HG02852 (cell line): ENCODE results near the gene IQSEC3.
"Not testable (repeated sequence)": the region's sequence is repeated elsewhere in the genome, so short reads cannot be mapped to it uniquely, and the experiment has no call there.

Source experiments
- ATAC-seq: cut with Tn5 transposase; IDR thresholded peaks from one replicate; pipeline ENCODE4 v1.9.1; 2021; ENCODE audit warnings: mild to moderate bottlenecking, moderate library complexity; ENCODE audit not compliant: unreplicated experiment

The IQSEC3 gene

DNA sequence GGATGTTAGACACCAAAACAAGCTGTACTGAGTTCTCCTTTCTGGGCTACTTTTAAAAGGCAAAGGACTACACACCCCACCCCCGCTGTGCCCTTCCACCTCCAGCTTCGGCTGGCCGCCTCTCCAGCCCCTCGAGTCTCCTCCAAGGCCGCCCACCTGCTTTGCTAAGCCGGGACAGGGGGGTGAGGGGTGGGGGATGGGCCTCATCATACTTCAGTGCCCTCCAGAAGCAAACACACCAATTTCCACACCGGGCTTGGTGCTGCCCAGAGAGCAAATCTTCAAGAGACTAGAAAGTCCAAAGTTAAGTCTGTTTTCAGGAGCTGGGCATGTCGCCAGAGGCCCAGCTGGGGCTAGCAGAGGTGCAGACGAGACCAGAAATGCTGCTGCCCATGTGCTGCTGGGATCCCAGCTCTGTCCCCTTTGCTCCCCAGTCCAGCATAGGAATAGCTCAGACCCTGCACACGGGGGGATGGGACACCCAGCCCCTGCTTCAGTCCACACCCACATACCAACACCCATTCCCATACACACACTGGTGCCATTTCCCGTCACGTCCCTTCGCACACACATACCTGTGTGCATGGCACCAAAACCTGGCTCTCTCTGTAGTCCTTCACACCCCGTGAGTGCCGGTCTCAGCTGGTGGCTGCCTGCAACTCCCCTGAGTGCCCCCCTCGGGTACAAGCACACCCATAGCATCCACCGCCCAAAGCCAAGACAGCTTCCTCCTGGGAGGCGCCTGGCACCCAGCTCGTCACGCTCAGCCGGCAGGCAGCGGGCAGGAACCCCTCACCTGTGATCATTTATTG lies 146.4 kb downstream of the IQSEC3 start:
- ATAC-seq, result no peak

DNA sequence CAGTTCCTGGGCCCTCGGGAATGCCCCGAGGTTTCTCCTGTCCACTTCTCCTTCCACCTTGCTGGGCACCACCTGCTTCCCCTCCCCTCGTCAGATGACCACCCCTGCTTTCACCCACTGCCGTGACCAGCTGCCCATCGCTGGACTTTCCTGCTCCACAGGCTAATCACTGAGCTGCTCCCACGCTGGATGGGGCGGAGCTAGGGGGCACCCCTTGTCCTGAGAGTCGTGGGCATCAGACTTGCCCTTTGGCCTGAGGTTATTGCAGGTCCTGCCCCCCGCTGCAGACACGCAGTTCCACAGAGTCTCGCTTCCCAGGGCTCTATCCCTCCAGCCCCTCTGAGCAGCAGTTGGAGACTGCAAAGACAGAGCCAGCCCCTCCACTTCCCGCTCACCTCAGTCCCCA lies 147.0 kb downstream of the IQSEC3 start:
- no peak for ATAC-seq

DNA sequence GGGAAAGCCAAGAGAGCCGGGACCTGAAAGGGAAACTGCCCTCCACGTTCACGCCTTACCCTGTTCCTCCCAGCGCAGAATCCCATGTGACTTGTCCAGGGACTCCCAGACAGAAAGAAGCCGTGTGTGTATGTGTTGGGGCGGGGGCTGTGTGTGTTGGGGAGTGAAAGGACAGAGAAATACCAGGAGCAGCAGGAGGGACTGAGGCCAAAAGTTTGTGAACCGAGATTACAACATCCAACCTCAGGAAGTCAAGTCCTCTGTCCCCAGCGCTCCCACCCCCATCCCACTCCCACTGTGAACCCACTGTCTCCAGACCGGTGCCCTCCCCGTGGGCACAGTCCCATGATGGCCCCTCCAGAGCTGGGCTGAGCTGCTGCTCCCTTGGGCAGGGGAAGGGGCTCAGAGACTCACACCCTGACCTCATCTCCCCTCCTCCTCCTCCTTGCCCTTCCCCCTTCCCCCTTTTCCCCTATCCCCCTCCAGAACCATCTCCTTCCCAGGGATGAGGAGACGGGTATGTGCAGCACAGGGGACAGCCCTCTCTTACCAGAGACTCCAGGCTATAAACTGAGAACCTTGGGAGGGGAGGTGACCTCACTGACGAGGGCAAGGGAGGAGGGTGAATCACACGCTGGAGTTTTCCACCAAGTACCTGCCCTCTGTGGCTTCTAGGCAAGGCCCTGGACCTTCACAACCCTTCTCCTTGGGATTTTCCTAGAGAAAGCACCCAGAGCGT lies 147.6 kb downstream of the IQSEC3 start, which contains the start of gene SLC6A12:
SLC6A12 (minus strand) TSS at position 155 of the 739 bp plus-strand sequence. CDS start 4,171 bp downstream, outside the sequence.
- no peak for ATAC-seq

DNA sequence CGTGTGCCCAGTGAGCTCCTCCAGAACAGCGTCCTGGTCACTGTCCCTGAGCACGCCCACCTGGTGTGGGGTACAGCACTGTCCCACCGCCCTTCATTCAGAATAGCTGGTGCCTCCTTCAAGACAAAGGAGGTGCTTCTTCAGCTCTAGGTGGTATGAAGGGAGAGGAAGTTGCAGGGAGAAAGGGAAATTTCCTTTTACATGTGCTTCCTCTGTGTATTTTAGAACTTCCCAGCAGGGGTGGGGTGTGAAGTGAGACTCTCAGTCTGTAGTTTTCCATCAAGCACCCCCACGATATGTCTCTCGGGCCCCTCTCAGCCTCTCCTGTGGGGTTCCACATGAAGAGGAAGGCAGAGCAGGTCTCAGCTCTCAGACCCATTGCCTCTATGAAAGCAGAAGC lies 148.5 kb downstream of the IQSEC3 start:
- ATAC-seq, result no peak

DNA sequence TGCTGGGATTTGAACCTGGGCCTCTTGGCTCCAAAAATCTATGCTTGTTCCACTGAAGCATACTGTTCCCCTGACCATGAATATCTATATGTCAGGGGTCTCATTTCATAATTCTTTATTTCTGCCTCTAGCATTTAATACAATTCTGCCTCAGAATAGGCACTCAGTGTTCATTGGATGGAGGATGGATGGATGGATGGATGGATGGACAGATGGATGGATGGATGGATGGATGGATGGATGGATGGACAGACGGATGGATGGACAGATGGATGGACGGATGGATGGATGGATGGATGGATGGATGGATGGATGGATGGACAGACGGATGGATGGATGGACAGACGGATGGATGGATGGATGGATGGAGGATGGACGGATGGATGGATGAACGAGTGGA lies 150.5 kb downstream of the IQSEC3 start:
- not testable (repeated sequence) for ATAC-seq

DNA sequence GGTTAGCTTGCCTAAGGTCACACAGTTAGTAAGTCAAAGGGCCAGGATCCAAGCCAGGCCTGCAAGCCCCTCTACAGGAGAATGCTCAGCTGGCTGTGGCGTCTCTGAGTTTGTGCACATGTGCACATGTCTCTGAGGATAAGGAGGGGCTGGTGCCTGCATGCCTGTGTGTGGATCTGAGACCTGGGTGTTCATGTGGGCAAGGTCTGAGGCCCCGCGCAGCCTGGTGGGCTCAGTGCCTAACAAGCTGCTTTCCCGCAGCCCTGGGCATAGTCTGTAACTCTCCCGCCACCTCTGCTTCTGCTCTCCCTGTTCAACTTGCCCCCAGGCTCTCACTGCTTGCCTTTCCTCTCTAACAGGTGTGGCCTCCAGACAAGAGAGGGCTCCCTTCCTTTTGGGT lies 151.7 kb downstream of the IQSEC3 start:
- no peak for ATAC-seq

DNA sequence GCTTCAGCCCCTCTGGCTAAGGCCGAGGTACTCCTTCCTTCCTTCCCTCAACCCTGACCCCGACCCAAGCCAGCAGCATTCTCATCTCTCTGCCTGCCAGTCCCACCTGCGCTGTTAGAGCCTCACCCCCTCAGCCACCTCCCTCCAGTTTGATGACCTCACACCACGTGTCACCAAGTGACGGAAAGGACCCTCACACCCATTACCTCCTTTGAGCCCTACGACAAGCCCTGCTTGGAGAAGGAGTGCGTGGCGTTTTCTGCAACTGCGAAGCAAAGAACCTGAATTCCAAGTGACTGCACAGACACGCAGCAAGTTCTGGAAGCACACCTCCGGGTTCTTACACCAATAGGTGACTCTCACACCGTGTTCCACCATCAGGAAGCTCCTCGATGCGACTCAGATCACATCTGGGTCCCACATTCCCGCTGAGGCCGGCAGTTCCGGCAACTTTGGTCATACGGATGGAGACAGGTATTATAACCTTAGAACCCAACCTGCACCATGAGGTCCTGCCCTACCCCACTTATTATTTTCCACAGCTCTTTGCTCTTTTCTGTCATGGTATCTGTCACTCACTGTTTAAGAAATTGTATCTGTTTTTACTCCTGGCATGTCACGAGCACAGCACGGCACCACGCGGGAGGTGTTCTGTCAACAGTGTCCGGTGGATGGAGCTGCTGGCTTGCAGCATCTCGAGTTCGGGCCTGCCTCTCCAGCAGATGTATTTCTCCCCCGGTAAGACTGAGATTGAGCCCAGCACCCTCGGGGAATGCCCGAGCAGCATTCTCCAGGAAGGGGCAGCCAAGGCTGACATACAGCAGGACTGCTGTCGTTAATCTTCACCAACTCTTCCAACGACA lies 152.4 kb downstream of the IQSEC3 start:
- no peak for ATAC-seq

DNA sequence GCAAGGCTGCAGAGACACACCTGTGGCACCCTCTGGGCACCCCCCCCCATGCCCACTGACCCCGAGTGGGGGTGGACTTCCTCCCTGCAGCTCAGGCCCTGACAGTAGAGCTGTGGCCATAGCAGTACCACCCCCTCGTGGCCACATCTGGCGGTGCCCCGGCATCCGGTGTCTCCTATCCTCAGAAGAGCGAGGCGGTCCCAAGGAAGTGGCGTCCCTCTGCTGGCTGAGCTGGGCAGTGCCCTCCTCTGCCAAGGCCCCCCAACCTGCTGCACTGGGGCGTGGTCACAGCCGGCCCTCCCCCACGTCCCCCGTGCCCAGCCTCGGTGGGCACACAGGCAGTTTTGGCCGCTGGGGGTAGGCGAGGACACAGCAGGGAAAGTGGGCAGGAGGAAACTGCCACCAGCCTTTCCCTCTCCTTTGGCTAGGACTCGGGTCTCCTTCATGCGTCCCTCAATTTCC lies 153.4 kb downstream of the IQSEC3 start:
- ATAC-seq, result no peak

DNA sequence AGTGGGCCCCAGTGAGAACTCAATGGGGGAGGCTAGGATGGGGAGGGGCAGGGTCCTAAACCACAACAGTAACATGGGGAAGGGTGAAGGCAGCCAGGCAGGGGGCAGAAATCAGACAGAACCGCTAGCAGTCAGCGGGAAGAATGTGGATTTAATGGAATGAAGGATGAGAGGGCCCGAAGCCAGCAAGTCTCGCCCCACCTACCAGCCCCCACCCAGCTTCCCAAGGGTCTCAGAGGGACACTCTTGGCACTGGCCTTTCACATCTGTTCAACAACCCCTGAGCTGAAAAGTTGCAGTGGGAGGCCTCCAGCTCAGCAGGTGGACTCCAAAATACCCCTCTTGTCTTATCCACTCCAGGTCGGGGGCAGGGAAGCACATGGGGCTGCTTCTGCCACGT lies 153.9 kb downstream of the IQSEC3 start:
- ATAC-seq, result no peak

DNA sequence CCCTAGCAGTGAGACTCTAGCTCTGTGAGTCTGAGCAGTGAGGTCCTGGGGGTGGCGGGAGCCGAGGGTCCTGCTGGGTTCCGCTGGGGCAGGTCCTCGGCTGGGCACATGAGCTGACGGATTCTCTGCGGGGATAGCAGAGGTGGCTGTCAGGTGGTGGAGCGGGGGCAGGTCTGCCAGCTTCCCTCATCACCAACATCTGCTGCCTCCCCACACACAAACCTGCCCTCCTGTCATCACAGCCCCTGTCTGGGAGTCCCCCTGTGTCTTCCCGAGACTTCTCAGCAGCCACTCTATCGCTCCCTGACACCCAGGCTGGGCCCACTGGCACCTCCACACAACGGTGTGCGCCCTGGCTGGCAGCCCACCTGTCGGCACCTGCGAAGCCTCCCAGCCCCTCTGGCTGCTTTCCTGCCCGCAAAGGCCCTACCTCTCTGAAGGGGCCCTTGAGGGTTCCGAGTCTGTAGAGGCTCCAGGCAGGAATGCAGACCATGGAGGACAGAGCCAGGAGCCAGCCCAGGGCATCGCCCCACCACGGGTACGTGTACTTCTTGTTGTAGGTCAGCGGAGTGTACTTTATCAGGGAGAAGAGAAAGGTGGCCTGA lies 154.5 kb downstream of the IQSEC3 start:
- ATAC-seq, result no peak

DNA sequence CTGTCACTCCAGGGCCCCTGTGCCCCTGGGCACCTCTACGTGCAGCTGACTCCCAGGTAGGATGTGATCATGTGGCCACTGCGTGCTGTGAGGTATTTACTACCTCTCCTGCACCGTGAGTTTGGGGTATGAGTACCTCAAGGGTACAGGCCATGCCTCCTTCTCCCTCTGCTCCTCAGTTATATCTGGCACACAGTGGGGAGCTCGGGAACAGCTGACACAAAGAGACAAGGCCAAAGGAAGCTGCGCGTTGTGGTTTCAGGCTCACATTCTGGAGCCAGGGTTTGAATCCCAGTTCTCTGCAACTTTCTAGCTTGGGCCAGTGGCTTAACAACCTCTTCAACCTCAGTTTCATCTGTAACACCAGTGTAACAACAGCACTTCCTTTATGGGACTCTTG lies 155.2 kb downstream of the IQSEC3 start:
- no peak for ATAC-seq

DNA sequence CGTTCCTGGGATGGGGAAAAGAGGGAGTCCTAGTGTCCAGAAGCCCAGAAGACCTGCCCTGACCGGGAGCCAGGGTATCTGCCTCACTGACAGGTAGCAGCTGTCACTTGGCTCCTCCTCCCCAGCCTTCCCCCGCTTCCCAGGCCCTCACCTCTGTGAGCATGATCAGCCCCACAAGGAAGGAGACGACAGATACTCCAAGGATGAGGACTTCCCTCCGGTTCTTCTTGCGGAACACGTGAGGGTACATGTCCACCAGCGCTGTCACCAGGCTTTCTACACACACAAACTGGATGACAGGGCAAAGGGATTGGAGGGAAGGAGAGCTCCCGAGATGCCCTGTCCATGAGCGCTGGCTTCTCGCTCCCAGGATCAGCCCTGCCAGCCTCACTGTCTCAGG lies 157.3 kb downstream of the IQSEC3 start:
- ATAC-seq, result no peak

DNA sequence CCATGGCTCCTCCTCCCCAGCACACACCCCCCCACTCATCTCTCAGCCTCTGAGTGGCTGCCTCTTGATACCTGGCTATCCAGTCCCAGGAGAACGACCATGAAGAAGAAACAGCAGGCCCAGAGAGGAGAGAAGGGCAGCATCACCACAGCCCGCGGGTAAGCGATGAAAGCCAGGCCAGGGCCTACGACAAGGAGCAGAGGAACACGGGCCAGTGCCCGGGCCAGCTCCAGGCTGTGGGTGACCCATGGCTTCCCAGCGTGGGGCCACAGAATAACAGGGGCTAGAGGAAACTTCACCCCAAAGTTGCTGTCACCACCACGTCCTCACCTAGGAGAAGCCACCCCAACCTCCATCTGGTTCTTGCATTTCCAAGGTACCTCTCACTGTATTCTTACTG lies 157.8 kb downstream of the IQSEC3 start:
- ATAC-seq, result no peak

DNA sequence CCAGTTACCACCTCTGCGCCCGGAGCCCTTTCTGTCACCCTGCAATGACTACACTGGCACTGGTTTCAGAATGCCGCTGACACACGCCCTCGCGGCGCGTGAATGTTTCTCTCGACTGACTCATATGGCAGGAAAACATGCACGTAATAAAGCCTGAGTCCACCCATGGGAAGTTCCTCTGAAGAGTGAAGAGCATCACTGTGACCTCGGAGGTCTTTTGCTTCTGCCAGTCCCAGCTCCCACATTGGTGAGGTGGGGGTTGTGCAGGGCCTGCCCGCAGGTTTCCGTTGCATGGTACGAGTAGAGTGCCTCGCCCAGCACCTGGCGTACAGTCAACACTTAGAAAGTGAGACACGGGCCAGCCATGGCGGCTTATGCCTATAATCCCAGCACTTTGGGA lies 158.4 kb downstream of the IQSEC3 start:
- no peak for ATAC-seq

DNA sequence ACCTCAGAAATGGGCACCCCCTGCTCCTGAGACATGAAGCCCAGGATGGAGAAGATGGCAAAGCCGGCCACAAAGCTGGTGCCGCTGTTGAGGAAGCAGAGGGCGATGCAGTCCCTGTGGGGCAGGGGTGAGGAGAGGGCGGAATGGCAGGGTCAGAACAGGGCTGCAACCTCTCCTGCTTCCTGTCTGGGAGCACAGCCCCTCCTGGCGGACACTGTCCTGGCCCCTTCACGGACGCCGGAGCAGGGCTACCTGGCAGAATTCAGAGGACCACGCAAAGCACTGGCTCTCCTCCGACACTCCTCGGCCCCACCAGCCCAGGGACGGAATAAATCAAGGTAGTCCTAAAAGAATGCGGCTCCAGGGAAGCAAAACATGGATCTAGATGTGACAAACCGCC lies 159.8 kb downstream of the IQSEC3 start:
- ATAC-seq, result no peak

DNA sequence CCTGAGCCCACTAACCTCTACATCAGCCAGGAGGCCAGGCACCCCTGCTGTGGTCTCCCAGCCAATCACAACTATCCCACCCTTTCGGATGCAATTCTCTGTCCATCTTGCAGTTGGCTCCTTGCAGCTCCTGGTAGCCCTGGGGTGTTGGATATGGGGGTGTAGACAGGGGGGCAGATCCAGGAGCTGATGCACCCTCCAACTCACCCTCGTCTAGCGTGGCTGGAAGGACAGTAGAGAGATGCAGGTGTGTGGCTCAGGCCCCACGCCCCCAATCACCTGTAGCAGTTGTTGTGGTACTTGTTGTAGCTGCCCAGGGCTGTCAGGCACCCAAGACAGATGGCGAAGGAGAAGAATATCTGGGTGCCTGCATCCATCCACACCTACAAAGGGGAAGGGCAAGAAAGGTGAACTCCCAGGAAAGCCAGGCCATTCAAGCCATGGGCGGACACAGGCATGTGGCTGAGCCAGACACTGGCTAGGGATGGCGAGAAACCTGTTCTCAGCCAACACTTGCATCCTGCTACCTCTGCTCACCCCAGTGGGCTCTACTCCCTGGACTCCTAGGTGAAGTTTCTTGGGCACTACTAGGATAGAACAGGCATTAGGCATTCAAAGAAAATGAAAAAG lies 160.8 kb downstream of the IQSEC3 start:
- no peak for ATAC-seq
